OCI-LY7 (cell line): Measurements from ENCODE around the gene GP5. TPM values are rescaled to one million over a fixed set of nuclear protein-coding genes. Genes with fewer than 3 reads are reported as not detected.

Experiments
- BruUV-seq: library from RNA; stranded (reverse); fragments of 400-500 nt; replicated peaks from 2 replicates; lab custom pipeline; 2021; lab: Mats Ljungman, UMichigan
- CTCF ChIA-PET: fragments of 300-600 bp; sonication (Branson Sonifier 250); formaldehyde crosslinking; loops from one replicate; lab custom pipeline; 2022; ENCODE audit warnings: antibody characterized with exemption; ENCODE audit not compliant: unreplicated experiment; lab: Charles Lee
- POLR2A ChIA-PET: fragments of 300-600 bp; sonication (Branson Sonifier 250); formaldehyde crosslinking; loops from one replicate; lab custom pipeline; 2022; ENCODE audit warnings: antibody characterized with exemption; lab: Charles Lee
- DNase-seq: peaks from one replicate; pipeline ENCODE4 v3.0.0-alpha.2; 2015; ENCODE audit warnings: low spot score
- H2AFZ ChIP-seq: fragments of 200-600 bp; sonication (generic), shearing (Covaris generic); 2 replicates; pipeline ENCODE4 v1.6.1; 2014; ENCODE audit warnings: mild to moderate bottlenecking, antibody characterized with exemption, low read length, moderate library complexity
- H3K27ac ChIP-seq: fragments of 200-600 bp; sonication (generic); 2 replicates; pipeline ENCODE4 v1.5.1; 2014; ENCODE audit warnings: mixed run types, low read depth, mild to moderate bottlenecking, moderate library complexity, low read length, inconsistent platforms; ENCODE audit not compliant: poor library complexity, severe bottlenecking
- H3K36me3 ChIP-seq: fragments of 200-600 bp; sonication (generic); 2 replicates; pipeline ENCODE4 v1.6.1; 2014; ENCODE audit warnings: mild to moderate bottlenecking, antibody characterized with exemption, low read length, moderate library complexity, mixed read lengths; ENCODE audit not compliant: insufficient read depth
- H3K4me1 ChIP-seq: fragments of 200-600 bp; sonication (generic); 2 replicates; pipeline ENCODE4 v1.5.1; 2014; ENCODE audit warnings: mild to moderate bottlenecking, low read length; ENCODE audit not compliant: insufficient read depth, poor library complexity, severe bottlenecking
- H3K4me2 ChIP-seq: fragments of 200-600 bp; sonication (generic); 2 replicates; pipeline ENCODE4 v1.6.1; 2014; ENCODE audit warnings: mild to moderate bottlenecking, low read length
- H3K4me3 ChIP-seq: fragments of 200-600 bp; sonication (generic); 2 replicates; pipeline ENCODE4 v1.5.1; 2014; ENCODE audit warnings: mild to moderate bottlenecking, low read depth, low read length; ENCODE audit not compliant: poor library complexity, severe bottlenecking
- H3K79me2 ChIP-seq: fragments of 200-600 bp; sonication (generic); 2 replicates; pipeline ENCODE4 v1.6.1; 2016; ENCODE audit warnings: low read depth, mild to moderate bottlenecking, low read length, moderate library complexity, mixed read lengths; ENCODE audit not compliant: insufficient read depth
- H3K9me2 ChIP-seq: fragments of 200-600 bp; sonication (generic); 2 replicates; pipeline ENCODE4 v1.6.1; 2016; ENCODE audit warnings: mild to moderate bottlenecking, low read length, mixed read lengths; ENCODE audit not compliant: insufficient read depth
- H3K9me3 ChIP-seq: fragments of 200-600 bp; sonication (generic); 2 replicates; pipeline ENCODE4 v1.6.1; 2014; ENCODE audit warnings: mild to moderate bottlenecking, mixed run types, low read length, mixed read lengths
- H4K20me1 ChIP-seq: fragments of 200-600 bp; sonication (generic); 2 replicates; pipeline ENCODE4 v1.6.1; 2014; ENCODE audit warnings: mild to moderate bottlenecking, antibody characterized with exemption, low read length, moderate library complexity, mixed read lengths; ENCODE audit not compliant: insufficient read depth
- EZH2phosphoT487 ChIP-seq: fragments of 200-600 bp; sonication (generic); IDR thresholded peaks from 2 replicates; pipeline ENCODE4 v1.6.1; 2018; ENCODE audit warnings: low read depth, borderline replicate concordance, mild to moderate bottlenecking, mixed run types, antibody characterized with exemption, low read length, moderate library complexity, mixed read lengths
- intact Hi-C: fragments of 100-400 bp; cut with micrococcal nuclease; formaldehyde crosslinking; loops from one replicate; pipeline ENCODE4 v1.10.0; 2022; ENCODE audit not compliant: unreplicated experiment
- total RNA-seq, 2 experiments: library from RNA; depleted of rRNA in 1 of 2; stranded (reverse); fragments of >200 nt in 1 of 2; shearing (Covaris generic) in 1 of 2; gene quantifications; 2 replicates each; pipeline ENCODE4 v1.2.3, GENCODE V29; 2014 to 2022
- TF ChIP-seq, protein P1 (sequence below): fragments of 200-600 bp; sonication (generic); conservative IDR thresholded peaks from 2 replicates; pipeline ENCODE4 v1.5.1; 2014; ENCODE audit warnings: mild to moderate bottlenecking, antibody characterized with exemption, low read length, moderate library complexity, mixed read lengths

GP5 gene
- total RNA-seq, 2 experiments from 2014 or later: 0.03 TPM; not detected in 1

DNA sequence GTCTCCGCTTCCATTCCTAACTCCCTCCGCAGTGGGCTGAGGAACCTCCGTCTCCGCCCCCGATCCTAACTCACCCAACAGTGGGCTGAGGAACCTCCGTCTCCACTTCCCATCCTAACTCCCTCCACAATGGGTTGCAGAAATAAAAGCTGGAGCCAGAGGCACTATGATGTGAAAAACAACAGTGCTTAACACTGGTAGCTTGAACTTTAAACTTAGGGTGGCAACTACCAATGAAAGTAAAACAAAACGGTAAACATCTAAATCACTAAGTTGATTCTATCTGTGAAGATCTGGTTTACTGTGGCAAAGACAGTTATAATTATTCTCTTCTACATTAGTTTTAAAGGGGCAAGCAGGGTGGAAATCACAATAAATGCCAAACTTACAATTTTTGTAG is 25.9 kb upstream of the GP5 start:
- ChIA-PET CTCF (no interaction called here), POLR2A (no interaction called here)
- no peak overlapping the region for H3K4me2 ChIP-seq
- BruUV-seq: no TSS peak
- H3K36me3 ChIP-seq: peaks cover 73% of the 10 kb centered on the region
- TF ChIP-seq, protein P1, sequence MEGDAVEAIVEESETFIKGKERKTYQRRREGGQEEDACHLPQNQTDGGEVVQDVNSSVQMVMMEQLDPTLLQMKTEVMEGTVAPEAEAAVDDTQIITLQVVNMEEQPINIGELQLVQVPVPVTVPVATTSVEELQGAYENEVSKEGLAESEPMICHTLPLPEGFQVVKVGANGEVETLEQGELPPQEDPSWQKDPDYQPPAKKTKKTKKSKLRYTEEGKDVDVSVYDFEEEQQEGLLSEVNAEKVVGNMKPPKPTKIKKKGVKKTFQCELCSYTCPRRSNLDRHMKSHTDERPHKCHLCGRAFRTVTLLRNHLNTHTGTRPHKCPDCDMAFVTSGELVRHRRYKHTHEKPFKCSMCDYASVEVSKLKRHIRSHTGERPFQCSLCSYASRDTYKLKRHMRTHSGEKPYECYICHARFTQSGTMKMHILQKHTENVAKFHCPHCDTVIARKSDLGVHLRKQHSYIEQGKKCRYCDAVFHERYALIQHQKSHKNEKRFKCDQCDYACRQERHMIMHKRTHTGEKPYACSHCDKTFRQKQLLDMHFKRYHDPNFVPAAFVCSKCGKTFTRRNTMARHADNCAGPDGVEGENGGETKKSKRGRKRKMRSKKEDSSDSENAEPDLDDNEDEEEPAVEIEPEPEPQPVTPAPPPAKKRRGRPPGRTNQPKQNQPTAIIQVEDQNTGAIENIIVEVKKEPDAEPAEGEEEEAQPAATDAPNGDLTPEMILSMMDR: no peak
- TF ChIP-seq EZH2phosphoT487: no peak
- H3K4me1 ChIP-seq: no peaks in the 10 kb centered on the region
- no peak overlapping the region for H3K4me3 ChIP-seq
- intact Hi-C loops: no loop called here
- H2AFZ ChIP-seq: no peak overlapping the region
- H3K9me2 ChIP-seq: no peaks in the 10 kb centered on the region
- no peaks in the 10 kb centered on the region for H4K20me1 ChIP-seq
- H3K27ac ChIP-seq: no peak overlapping the region
- no peaks in the 10 kb centered on the region for H3K79me2 ChIP-seq
- no peaks in the 10 kb centered on the region for H3K9me3 ChIP-seq
- DNase-seq: no peak

DNA sequence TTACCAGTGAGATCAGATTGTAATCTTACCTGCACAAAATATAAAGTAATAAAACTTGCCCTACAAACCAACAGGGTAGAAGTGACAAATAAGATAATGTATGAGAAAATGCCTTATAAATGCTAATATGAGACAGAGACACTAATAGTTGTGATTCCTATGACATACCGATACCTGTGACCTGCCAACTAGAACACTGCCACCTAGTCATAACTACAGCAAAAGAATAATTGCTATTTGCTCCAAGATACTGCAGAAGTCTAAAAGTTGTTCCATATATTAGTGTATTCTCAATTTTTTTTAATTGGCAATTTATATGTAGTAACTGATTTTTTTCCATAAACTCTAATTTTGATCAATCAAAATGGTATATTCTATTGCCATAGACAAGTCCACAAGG is 25.3 kb upstream of the GP5 start:
- ChIA-PET CTCF (no interaction called here), POLR2A (interaction anchor here (0.6 kb wide), 1 partner anchor 11 kb away, joined by 4 read pairs; no protein-coding TSS in a partner anchor)
- Histone ChIP-seq H3K79me2 (no peaks in the 10 kb centered on the region), H3K4me1 (no peaks in the 10 kb centered on the region), H4K20me1 (no peaks in the 10 kb centered on the region), H3K9me2 (no peaks in the 10 kb centered on the region), H2AFZ (no peak overlapping the region), H3K36me3 (peaks cover 70% of the 10 kb centered on the region), H3K27ac (no peak overlapping the region), H3K9me3 (no peaks in the 10 kb centered on the region), H3K4me3 (no peak overlapping the region), H3K4me2 (no peak overlapping the region)
- TF ChIP-seq EZH2phosphoT487: no peak
- TF ChIP-seq, protein P1: peak; percentile 36; the same call in 1 of the 2 replicates
- BruUV-seq: no TSS peak
- intact Hi-C loops: no loop called here
- DNase-seq: no peak

DNA sequence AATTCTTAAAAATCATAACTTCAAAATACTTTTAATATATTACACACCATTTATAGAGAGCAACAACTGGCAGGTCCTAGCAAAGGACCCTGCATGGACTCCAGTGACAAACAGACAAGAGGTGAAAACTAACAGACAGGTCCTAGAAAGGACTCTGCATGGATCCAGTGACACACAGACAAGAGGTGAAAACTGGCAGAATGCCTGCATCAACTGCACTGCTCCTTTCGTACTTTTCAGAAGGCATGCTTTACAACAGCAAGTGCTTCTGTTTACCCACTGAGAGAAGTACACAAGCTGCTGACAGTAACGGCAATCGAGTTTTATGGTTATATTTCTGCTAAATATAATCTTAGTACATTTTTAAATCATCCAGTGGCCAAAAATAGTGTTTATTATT is 24.3 kb upstream of the GP5 start:
- Histone ChIP-seq H2AFZ (no peak overlapping the region), H3K9me2 (no peaks in the 10 kb centered on the region), H4K20me1 (no peaks in the 10 kb centered on the region), H3K4me2 (no peak overlapping the region), H3K27ac (no peak overlapping the region), H3K9me3 (no peaks in the 10 kb centered on the region), H3K4me1 (no peaks in the 10 kb centered on the region), H3K4me3 (no peak overlapping the region), H3K36me3 (peaks cover 72% of the 10 kb centered on the region), H3K79me2 (no peaks in the 10 kb centered on the region)
- intact Hi-C loops: no loop called here
- DNase-seq: no peak
- TF ChIP-seq EZH2phosphoT487: no peak
- TF ChIP-seq, protein P1: no peak
- no TSS peak for BruUV-seq
- POLR2A ChIA-PET: no interaction called here
- CTCF ChIA-PET: no interaction called here
